K562 (cell line): ENCODE results near the gene SCAANT1. TPM values are rescaled to one million over a fixed set of nuclear protein-coding genes. Genes with fewer than 3 reads are reported as not detected.

Experiments
- ATAC-seq: fragments of 200-7000 bp; cut with Tn5 transposase; 3 replicates; pipeline ENCODE4 v1.9.1; 2020; ENCODE audit warnings: moderate library complexity
- BruUV-seq: library from RNA; stranded (reverse); fragments of 400-500 nt; replicated peaks from 2 replicates; lab custom pipeline; 2021; lab: Mats Ljungman, UMichigan
- CTCF ChIA-PET: fragments of 300-600 bp; formaldehyde crosslinking; extraction: SDS; loops from one replicate; lab custom pipeline; 2021; ENCODE audit warnings: low intra/inter-chr PET ratio; lab: Yijun Ruan, JAX
- POLR2A ChIA-PET: fragments of 300-600, 350-650 bp; sonication (Branson Sonifier 250); formaldehyde crosslinking; extraction: SDS; loops from one replicate; lab custom pipeline; 2021; ENCODE audit warnings: antibody characterized with exemption, inconsistent platforms; lab: Yijun Ruan, JAX
- DNase-seq, 4 experiments: peaks; one replicate each; pipeline versions ENCODE4 v3.0.0 to v3.0.0-alpha.2; 2011 to 2018; ENCODE audit warnings: low spot score in 3 of 4, mixed read lengths in 3 of 4; ENCODE audit errors: extremely low read depth in 1 of 4
- FAIRE-seq: peaks from 2 replicates; lab custom pipeline; 2011; peaks lifted over from hg19 to GRCh38; lab: Jason Lieb, UNC
- H2AFZ ChIP-seq: 2 replicates; pipeline ENCODE4 v1.6.0; 2011; ENCODE audit warnings: low read depth, low read length, control low read depth, inconsistent platforms
- H3K27ac ChIP-seq: fragments of 200-600 bp; 3 replicates; pipeline ENCODE4 v1.8.0; 2011; ENCODE audit warnings: low read depth, mild to moderate bottlenecking, control low read depth, inconsistent platforms, low read length, moderate library complexity, mixed read lengths; ENCODE audit errors: extremely low read depth
- H3K27me3 ChIP-seq, 2 experiments: fragments of 300-600 bp in 1 of 2; 2 replicates in 1 of 2; 3 replicates in 1 of 2; pipeline versions ENCODE4 v1.6.0 to v1.8.0; 2011; ENCODE audit warnings: inconsistent platforms in 2 of 2, low read length in 2 of 2, mild to moderate bottlenecking in 1 of 2, mixed read lengths in 1 of 2, moderate library complexity in 1 of 2; ENCODE audit not compliant: control insufficient read depth in 2 of 2, insufficient read depth in 2 of 2
- H3K36me3 ChIP-seq: fragments of 300-600 bp; 3 replicates; pipeline ENCODE4 v1.8.0; 2011; ENCODE audit warnings: mild to moderate bottlenecking, low read length, inconsistent platforms; ENCODE audit not compliant: control insufficient read depth, insufficient read depth
- H3K4me1 ChIP-seq, 2 experiments: fragments of 200-600 bp in 1 of 2; replicated peaks in 1 of 2; 2 replicates in 1 of 2; 3 replicates in 1 of 2; pipeline versions ENCODE4 v1.5.1 to v1.8.0; 2011; ENCODE audit warnings: inconsistent platforms in 2 of 2, low read length in 2 of 2, mild to moderate bottlenecking in 1 of 2, mixed read lengths in 1 of 2, moderate library complexity in 1 of 2; ENCODE audit not compliant: control insufficient read depth in 2 of 2, insufficient read depth in 2 of 2
- H3K4me2 ChIP-seq: 2 replicates; pipeline ENCODE4 v1.6.1; 2011; ENCODE audit warnings: low read length, control low read depth, inconsistent platforms, mixed read lengths; ENCODE audit not compliant: insufficient read depth
- H3K4me3 ChIP-seq: fragments of 200-600 bp; sonication (generic), shearing (Covaris generic); 2 replicates; pipeline ENCODE4 v1.5.1; 2016; ENCODE audit warnings: control low read depth, inconsistent platforms
- H3K79me2 ChIP-seq: fragments of 200-600 bp; 3 replicates; pipeline ENCODE4 v1.8.0; 2011; ENCODE audit warnings: low read length, inconsistent platforms; ENCODE audit not compliant: control insufficient read depth, insufficient read depth
- H3K9ac ChIP-seq, 2 experiments: 2 replicates each; pipeline versions ENCODE4 v1.6.0 to v1.6.1; 2011; ENCODE audit warnings: low read depth in 2 of 2, low read length in 2 of 2, control low read depth in 1 of 2, inconsistent platforms in 1 of 2, mild to moderate bottlenecking in 1 of 2, mixed read lengths in 1 of 2; ENCODE audit not compliant: insufficient read depth in 1 of 2
- H3K9me1 ChIP-seq: one replicate; pipeline ENCODE4 v1.6.0; 2011; ENCODE audit warnings: inconsistent platforms, mild to moderate bottlenecking, low read length, moderate library complexity; ENCODE audit not compliant: control insufficient read depth, insufficient read depth
- H3K9me3 ChIP-seq: replicated peaks from 2 replicates; pipeline ENCODE4 v1.5.1; 2011; ENCODE audit warnings: low read depth, low read length, inconsistent platforms; ENCODE audit not compliant: control insufficient read depth, insufficient read depth
- H4K20me1 ChIP-seq: replicated peaks from 2 replicates; pipeline ENCODE4 v1.6.1; 2011; ENCODE audit warnings: low read length, inconsistent platforms, mixed read lengths; ENCODE audit not compliant: control insufficient read depth, insufficient read depth
- IRF9 ChIP-seq: fragments of 450-650 bp; IDR thresholded peaks from 2 replicates; pipeline ENCODE4 v1.6.1; 2016; ENCODE audit warnings: missing biosample characterization, missing genetic modification characterization
- ZBTB11 ChIP-seq, 3 experiments: fragments of 200-800 bp in 1 of 3; fragments of 250-450 bp in 1 of 3; fragments of 450-650 bp in 1 of 3; sonication (Bioruptor Pico) in 1 of 3; sonication (Bioruptor generic) in 1 of 3; formaldehyde crosslinking in 1 of 3; IDR thresholded peaks; 2 replicates each; pipeline versions ENCODE4 v1.6.1 to v1.8.0; 2016 to 2022; ENCODE audit warnings: mild to moderate bottlenecking in 2 of 3, missing genetic modification characterization in 2 of 3, missing compliant biosample characterization in 1 of 3, moderate library complexity in 1 of 3
- WGBS: fragments of 100-300 bp; shearing (Covaris generic); methylation state at CpG from one replicate; pipeline ENCODE4 v1.1.6; 2016; ENCODE audit warnings: low coverage, mixed read lengths; ENCODE audit not compliant: insufficient coverage; ENCODE audit errors: missing lambda C conversion rate; 5-methylcytosine and 5-hydroxymethylcytosine counted together
- in situ Hi-C: fragments of 300-500 bp; cut with MboI; formaldehyde crosslinking; loops from 4 replicates; pipeline ENCODE4 v1.15.0; 2018; ENCODE audit warnings: inconsistent platforms, mixed read lengths
- intact Hi-C: fragments of 100-400 bp; cut with micrococcal nuclease; formaldehyde crosslinking; loops from 2 replicates; pipeline ENCODE4 v1.14.2; 2022
- polyA plus RNA-seq, 8 experiments: library from polyadenylated mRNA; depleted of rRNA in 4 of 8; stranded (reverse) in 5 of 8; unstranded in 3 of 8; fragments of >200 nt; fragmentation: Nextera tagmentation in 2 of 8; fragmentation: Illumina TruSeq in 1 of 8; extraction: Ambion mirVana in 2 of 8; extraction: Trizol in 1 of 8; gene quantifications; 2 replicates each; pipeline versions ENCODE4 v1.2.1 to v1.2.3, GENCODE V29; 2011 to 2014; ENCODE audit warnings: inconsistent platforms in 1 of 8, missing spikeins in 1 of 8
- total RNA-seq, 7 experiments: library from RNA; depleted of rRNA in 6 of 7; stranded (reverse); fragments of >200 nt in 6 of 7; fragmentation: Illumina TruSeq in 2 of 7; extraction: Trizol in 2 of 7; gene quantifications; 2 replicates each; pipeline versions ENCODE4 v1.2.1 to v1.2.3, GENCODE V29; 2011 to 2021; ENCODE audit warnings: low replicate concordance in 1 of 7
- TF ChIP-seq, protein P1 (sequence below): sonication (generic); formaldehyde crosslinking; IDR thresholded peaks from 2 replicates; pipeline ENCODE4 v1.8.1; 2023; ENCODE audit warnings: mild to moderate bottlenecking, missing genetic modification reagents

The SCAANT1 gene
- total and polyA plus RNA-seq, 9 of the 15 experiments (the other 6 are each of a cell fraction or from before 2014, with no cell fraction given), result not detected

DNA sequence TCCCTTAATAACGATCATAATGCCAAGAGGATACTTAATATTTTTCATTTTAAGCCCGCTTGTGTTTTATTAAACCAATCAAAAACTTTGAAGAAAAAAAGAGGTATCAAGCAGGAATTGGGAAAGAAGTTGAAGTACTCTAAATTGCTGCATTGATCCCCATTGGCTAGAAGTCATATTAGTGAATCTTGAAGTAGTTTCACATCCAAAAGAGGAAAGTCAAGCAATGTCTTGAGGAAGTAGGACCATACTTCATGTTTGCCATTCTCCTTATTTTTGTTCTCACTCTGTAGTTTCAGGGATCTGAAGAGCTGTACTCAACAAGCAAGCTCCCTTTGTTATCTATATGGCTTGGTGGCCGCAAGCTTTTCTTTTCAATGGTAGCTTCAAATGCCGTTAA lies 2.2 kb downstream of the SCAANT1 start:
- H3K27ac ChIP-seq, result no peak overlapping the region
- ATAC-seq, result no peak
- H3K9me1 ChIP-seq, result no peaks in the 10 kb centered on the region
- H2AFZ ChIP-seq, result no peak overlapping the region
- H3K27me3 ChIP-seq, result no peaks in the 10 kb centered on the region
- TF ChIP-seq ZBTB11 (CRISPR knock-in tag; IDR thresholded peaks at IDR 0.05) (peak in 1 of 3 experiments; percentile 55; a peak in 1 of 6 replicates), IRF9 (tag) (no peak)
- TF ChIP-seq, protein P1, sequence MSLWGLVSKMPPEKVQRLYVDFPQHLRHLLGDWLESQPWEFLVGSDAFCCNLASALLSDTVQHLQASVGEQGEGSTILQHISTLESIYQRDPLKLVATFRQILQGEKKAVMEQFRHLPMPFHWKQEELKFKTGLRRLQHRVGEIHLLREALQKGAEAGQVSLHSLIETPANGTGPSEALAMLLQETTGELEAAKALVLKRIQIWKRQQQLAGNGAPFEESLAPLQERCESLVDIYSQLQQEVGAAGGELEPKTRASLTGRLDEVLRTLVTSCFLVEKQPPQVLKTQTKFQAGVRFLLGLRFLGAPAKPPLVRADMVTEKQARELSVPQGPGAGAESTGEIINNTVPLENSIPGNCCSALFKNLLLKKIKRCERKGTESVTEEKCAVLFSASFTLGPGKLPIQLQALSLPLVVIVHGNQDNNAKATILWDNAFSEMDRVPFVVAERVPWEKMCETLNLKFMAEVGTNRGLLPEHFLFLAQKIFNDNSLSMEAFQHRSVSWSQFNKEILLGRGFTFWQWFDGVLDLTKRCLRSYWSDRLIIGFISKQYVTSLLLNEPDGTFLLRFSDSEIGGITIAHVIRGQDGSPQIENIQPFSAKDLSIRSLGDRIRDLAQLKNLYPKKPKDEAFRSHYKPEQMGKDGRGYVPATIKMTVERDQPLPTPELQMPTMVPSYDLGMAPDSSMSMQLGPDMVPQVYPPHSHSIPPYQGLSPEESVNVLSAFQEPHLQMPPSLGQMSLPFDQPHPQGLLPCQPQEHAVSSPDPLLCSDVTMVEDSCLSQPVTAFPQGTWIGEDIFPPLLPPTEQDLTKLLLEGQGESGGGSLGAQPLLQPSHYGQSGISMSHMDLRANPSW, result no peak
- ChIA-PET POLR2A (no interaction called here), CTCF (no interaction called here)
- no peaks in the 10 kb centered on the region for H3K9me3 ChIP-seq
- H3K9ac ChIP-seq, result no peak overlapping the region
- WGBS, result 85% methylated on average over 4 of the region's 4 CpGs
- peaks cover 9 to 13% of the 10 kb centered on the region in 2 experiments for H3K4me1 ChIP-seq
- no peaks in the 10 kb centered on the region for H4K20me1 ChIP-seq
- peaks cover 16% of the 10 kb centered on the region; the same call in 2 of the 3 replicates for H3K36me3 ChIP-seq
- FAIRE-seq, result no peak
- H3K4me2 ChIP-seq, result no peak overlapping the region
- in situ Hi-C loops, result no loop called here
- H3K4me3 ChIP-seq, result no peak overlapping the region
- DNase-seq, result no peak
- no TSS peak for BruUV-seq
- H3K79me2 ChIP-seq, result peaks cover 35% of the 10 kb centered on the region
- intact Hi-C loops, result loop anchor here (5.0 kb wide), 1 partner anchor 48 kb away; the partner anchor contains the start of genes ATXN7 and THOC7
